Adrenal gland (tissue), 12 donors: ENCODE results near the gene NCKAP5. TPM values are rescaled to one million over a fixed set of nuclear protein-coding genes. Genes with fewer than 3 reads are reported as not detected.

Source experiments
- DNase-seq, 7 donors: peaks; one replicate each; pipeline ENCODE4 v3.0.0-alpha.2; 2019 to 2020
- H3K27ac ChIP-seq, 5 donors: fragments of 200-600 bp; sonication (generic) in 4 of 5; 1 replicate in 3 of 5; 2 replicates in 2 of 5; pipeline versions ENCODE4 v1.5.1 to v1.8.0; 2016 to 2020; ENCODE audit warnings: mild to moderate bottlenecking in 1 of 5
- H3K27me3 ChIP-seq: fragments of 200-600 bp; 2 replicates; pipeline ENCODE4 v1.8.0; 2021
- H3K36me3 ChIP-seq, 2 donors: fragments of 200-600 bp; replicated peaks in 1 of 2; 1 replicate in 1 of 2; 2 replicates in 1 of 2; pipeline versions ENCODE4 v1.5.1 to v1.8.0; 2018 to 2022
- H3K4me1 ChIP-seq, 2 donors: fragments of 200-600 bp; replicated peaks in 1 of 2; 1 replicate in 1 of 2; 2 replicates in 1 of 2; pipeline versions ENCODE4 v1.5.1 to v1.8.0; 2018 to 2021
- H3K4me3 ChIP-seq, 4 donors: fragments of 200-600 bp; sonication (generic) in 3 of 4; one replicate each; pipeline ENCODE4 v1.5.1; 2016 to 2018
- H3K9me3 ChIP-seq, 3 donors: fragments of 200-600 bp; sonication (generic) in 1 of 3; replicated peaks in 1 of 3; 1 replicate in 2 of 3; 2 replicates in 1 of 3; pipeline versions ENCODE4 v1.5.1 to v1.8.0; 2016 to 2021
- CTCF ChIP-seq, 6 experiments: fragments of 450-650 bp in 4 of 6; fragments of 200-600 bp in 2 of 6; sonication (generic) in 1 of 6; IDR thresholded peaks; 1 replicate in 5 of 6; 2 replicates in 1 of 6; pipeline versions ENCODE4 v1.5.1 to v1.8.0; 2016 to 2021; ENCODE audit warnings: antibody characterized with exemption in 6 of 6, mild to moderate bottlenecking in 2 of 6, moderate library complexity in 1 of 6
- POLR2A ChIP-seq, 2 donors: fragments of 450-650 bp; IDR thresholded peaks; one replicate each; pipeline ENCODE4 v1.6.1; 2017; ENCODE audit warnings: antibody characterized with exemption in 2 of 2, mild to moderate bottlenecking in 2 of 2, moderate library complexity in 1 of 2
- WGBS, 4 donors: extraction: QIAGEN DNeasy Blood & Tissue Kit in 2 of 4; methylation state at CpG; one replicate each; pipeline versions ENCODE4 v1.1.5 to v1.1.7; 2013 to 2017; 5-methylcytosine and 5-hydroxymethylcytosine counted together
- intact Hi-C, 2 donors: fragments of 100-400 bp; cut with DNase I; formaldehyde crosslinking; loops; one replicate each; pipeline versions ENCODE4 v1.14.1 to v1.15.0; 2022 to 2023
- polyA plus RNA-seq, 3 donors: library from polyadenylated mRNA; stranded (reverse); fragments of 200-250 nt in 2 of 3; fragments of 350-450 nt in 1 of 3; fragmentation: Illumina TruSeq in 1 of 3; extraction: RNeasy Lipid Tissue Mini Kit (QIAGEN cat#74804) in 1 of 3; gene quantifications; one replicate each; pipeline ENCODE4 v1.2.3, GENCODE V29; 2013 to 2014
- total RNA-seq, 9 donors: library from RNA; depleted of rRNA in 4 of 9; stranded (reverse); fragments of >200 nt in 4 of 9; fragments of 120-200 nt in 1 of 9; fragmentation: NEBNext Ultra II Directional in 1 of 9; extraction: Animal tissue kit (Norgen Biotek cat#: 25700) in 1 of 9; gene quantifications; one replicate each; pipeline versions ENCODE4 v1.1.0 to v1.2.4, GENCODE V29; 2013 to 2023
- donor health status: healthy with polysubstance abuse.
- donor health status: Bipolar disorder and iron deficiency.
- donor health status: DM: yes; HTN: yes; CAD: no.
- donor health status: DM: no; HTN: no; CAD: no.
- donor health status: DM: no; HTN: no; CAD: no.
- donor health status: DM: yes; HTN: yes; CAD: no.

The NCKAP5 gene
- total and polyA plus RNA-seq, 12 donors: 0.06 to 3.1 (median 1.1) TPM

GRCh38 chr2:133142087-133142486, 426.2 kb downstream of the NCKAP5 start:
- Histone ChIP-seq H3K4me3 (no peak overlapping the region), H3K4me1 (no peaks in the 10 kb centered on the region), H3K9me3 (no peaks in the 10 kb centered on the region), H3K27me3 (no peaks in the 10 kb centered on the region), H3K36me3 (no peaks in the 10 kb centered on the region), H3K27ac (no peak overlapping the region)
- 88 to 93% (median 91%) methylated on average over 3 of the region's 3 CpGs for WGBS, 4 donors
- no peak for DNase-seq
- intact Hi-C loops: no loop called here
- TF ChIP-seq POLR2A (IDR thresholded peaks at IDR 0.05) (no peak), CTCF (IDR thresholded peaks at IDR 0.05) (no peak)

DNA sequence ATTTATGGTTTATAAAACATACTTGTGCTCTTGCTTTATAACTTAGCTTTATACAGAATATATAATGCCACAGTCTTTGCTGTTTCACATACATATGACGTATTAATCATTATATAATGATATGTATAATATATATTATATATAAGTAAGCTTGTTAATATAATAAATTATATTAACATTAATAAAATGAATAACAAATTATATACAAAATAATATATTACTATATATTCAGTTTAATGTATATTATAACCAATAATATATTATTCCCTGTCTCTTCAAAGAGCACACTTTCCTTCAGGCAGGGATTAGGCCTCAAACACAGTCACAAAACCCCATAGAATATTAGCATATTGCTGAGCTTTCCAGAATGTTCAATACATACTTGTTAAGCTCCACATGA, 427.6 kb downstream of the NCKAP5 start:
- Histone ChIP-seq H3K27me3 (no peaks in the 10 kb centered on the region), H3K27ac (no peak overlapping the region), H3K36me3 (no peaks in the 10 kb centered on the region), H3K4me1 (no peaks in the 10 kb centered on the region), H3K4me3 (no peak overlapping the region), H3K9me3 (no peaks in the 10 kb centered on the region)
- intact Hi-C loops: no loop called here
- DNase-seq: no peak
- 87 to 98% (median 94%) methylated on average over 1 of the region's 1 CpG for WGBS, 4 donors
- TF ChIP-seq CTCF (IDR thresholded peaks at IDR 0.05) (no peak), POLR2A (IDR thresholded peaks at IDR 0.05) (no peak)

- no peak for TF ChIP-seq CTCF (IDR thresholded peaks at IDR 0.05)
- TF ChIP-seq POLR2A (IDR thresholded peaks at IDR 0.05): no peak
- Histone ChIP-seq H3K27me3 (no peaks in the 10 kb centered on the region), H3K36me3 (no peaks in the 10 kb centered on the region), H3K4me3 (no peak overlapping the region), H3K4me1 (no peaks in the 10 kb centered on the region), H3K9me3 (no peaks in the 10 kb centered on the region), H3K27ac (no peak overlapping the region)
- DNase-seq: no peak
- WGBS, 4 donors: 64 to 76% (median 73%) methylated on average over 4 of the region's 4 CpGs
- intact Hi-C loops: no loop called here
Measured at GRCh38 chr2:133139847-133140533, 428.3 kb downstream of the NCKAP5 start.

DNA sequence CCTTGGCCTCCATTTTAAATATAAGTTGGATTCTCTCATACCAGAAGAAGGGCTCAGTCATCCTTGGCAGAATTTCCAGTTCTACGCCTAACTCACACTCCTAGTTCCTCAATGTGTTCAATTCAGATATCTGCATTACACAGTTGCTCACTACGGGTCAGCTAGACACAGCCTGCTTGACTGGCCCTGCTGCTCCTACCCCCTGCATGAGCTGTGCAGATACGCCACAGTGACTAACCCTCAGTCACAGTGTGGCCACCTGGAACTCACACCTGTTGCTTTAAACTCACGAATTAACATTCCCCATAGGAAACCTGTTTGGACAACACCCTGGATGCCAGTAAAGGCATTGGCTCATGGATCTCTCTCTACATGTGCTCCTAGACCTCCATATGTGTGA, 429.6 kb downstream of the NCKAP5 start:
- Histone ChIP-seq H3K9me3 (no peaks in the 10 kb centered on the region), H3K4me3 (no peak overlapping the region), H3K27me3 (no peaks in the 10 kb centered on the region), H3K36me3 (no peaks in the 10 kb centered on the region), H3K27ac (no peak overlapping the region), H3K4me1 (no peaks in the 10 kb centered on the region)
- intact Hi-C loops: no loop called here
- TF ChIP-seq POLR2A (IDR thresholded peaks at IDR 0.05) (no peak), CTCF (IDR thresholded peaks at IDR 0.05) (no peak)
- no peak for DNase-seq
- WGBS, 4 donors: 81 to 91% (median 85%) methylated on average over 4 of the region's 4 CpGs
